Esophagus muscularis mucosa (tissue), 4 donors: Measurements from ENCODE around the gene RPS6KA5. TPM values are rescaled to one million over a fixed set of nuclear protein-coding genes. Genes with fewer than 3 reads are reported as not detected.

Experiments
- DNase-seq: peaks from one replicate; pipeline ENCODE4 v3.0.0-alpha.2; 2017; ENCODE audit errors: extremely low spot score
- H3K27ac ChIP-seq, 4 donors: fragments of 200-600 bp; sonication (generic); replicated peaks in 1 of 4; 1 replicate in 3 of 4; 2 replicates in 1 of 4; pipeline ENCODE4 v1.5.1; 2016 to 2019; ENCODE audit warnings: mild to moderate bottlenecking in 1 of 4
- H3K27me3 ChIP-seq, 4 donors: fragments of 200-600 bp; sonication (generic); one replicate each; pipeline versions ENCODE4 v1.5.1 to v1.6.0; 2016 to 2019
- H3K36me3 ChIP-seq, 4 donors: fragments of 200-600 bp; sonication (generic); one replicate each; pipeline ENCODE4 v1.5.1; 2016 to 2019
- H3K4me1 ChIP-seq, 4 donors: fragments of 200-600 bp; sonication (generic); one replicate each; pipeline ENCODE4 v1.5.1; 2016 to 2019
- H3K4me3 ChIP-seq, 4 donors: fragments of 200-600 bp; sonication (generic); 1 replicate in 2 of 4; 2 replicates in 2 of 4; pipeline ENCODE4 v1.5.1; 2016 to 2019; ENCODE audit warnings: mild to moderate bottlenecking in 4 of 4, moderate library complexity in 1 of 4
- H3K9me3 ChIP-seq, 4 donors: fragments of 200-600 bp; sonication (generic); 1 replicate in 3 of 4; 2 replicates in 1 of 4; pipeline ENCODE4 v1.5.1; 2016 to 2019
- CTCF ChIP-seq, 3 experiments: fragments of 200-600 bp in 2 of 3; fragments of 450-650 bp in 1 of 3; sonication (generic) in 2 of 3; IDR thresholded peaks; one replicate each; pipeline ENCODE4 v1.5.1; 2017 to 2019; ENCODE audit warnings: antibody characterized with exemption in 3 of 3, mild to moderate bottlenecking in 2 of 3, moderate library complexity in 1 of 3
- EP300 ChIP-seq: sonication (generic); formaldehyde crosslinking; IDR thresholded peaks from one replicate; pipeline ENCODE4 v1.6.1; 2017; ENCODE audit warnings: antibody characterized with exemption
- POLR2A ChIP-seq: fragments of 450-650 bp; IDR thresholded peaks from one replicate; pipeline ENCODE4 v1.6.1; 2017; ENCODE audit warnings: antibody characterized with exemption, moderate library complexity, mild to moderate bottlenecking, low read depth
- POLR2AphosphoS5 ChIP-seq, 2 donors: sonication (generic); formaldehyde crosslinking; IDR thresholded peaks; one replicate each; pipeline ENCODE4 v1.6.1; 2017; ENCODE audit warnings: antibody characterized with exemption in 2 of 2
- WGBS: methylation state at CpG from one replicate; pipeline ENCODE4 v1.1.5; 2018; 5-methylcytosine and 5-hydroxymethylcytosine counted together
- intact Hi-C: fragments of 100-400 bp; cut with DNase I; formaldehyde crosslinking; loops from one replicate; pipeline ENCODE4 v1.15.1; 2023
- total RNA-seq, 4 donors: library from RNA; depleted of rRNA; stranded (reverse); fragments of >200 nt; gene quantifications; one replicate each; pipeline versions ENCODE4 v1.1.0 to v1.2.1, GENCODE V29; 2016

RPS6KA5 gene
- total RNA-seq, 4 donors from 2014 or later, result 30.8 to 40.6 (median 35.0) TPM

- Histone ChIP-seq H3K4me3 (no peak overlapping the region), H3K36me3 (peaks cover 0 to 5% (median 0%) of the 10 kb centered on the region in 4 donors), H3K27me3 (no peaks in the 10 kb centered on the region), H3K4me1 (peaks cover 0 to 41% (median 27%) of the 10 kb centered on the region in 4 donors), H3K27ac (peak overlapping the region in 3 of 4 donors; percentile 70 to 86 (median 82)), H3K9me3 (no peaks in the 10 kb centered on the region)
- TF ChIP-seq EP300 (no peak), CTCF (IDR thresholded peaks at IDR 0.05) (no peak), POLR2A (no peak), POLR2AphosphoS5 (IDR thresholded peaks at IDR 0.05) (no peak)
- WGBS, result 0% methylated on average over 1 of the region's 1 CpG
- DNase-seq, result no peak
- intact Hi-C loops, result no loop called here
Measured at GRCh38 chr14:90996967-90997366, 63.5 kb downstream of the RPS6KA5 start.

GRCh38 chr14:90995785-90996184 is 64.7 kb downstream of the RPS6KA5 start:
- Histone ChIP-seq H3K4me3 (no peak overlapping the region), H3K27me3 (no peaks in the 10 kb centered on the region), H3K36me3 (peaks cover 0 to 5% (median 0%) of the 10 kb centered on the region in 4 donors), H3K27ac (peak overlapping the region in 3 of 4 donors; percentile 5 to 52 (median 47)), H3K9me3 (no peaks in the 10 kb centered on the region), H3K4me1 (peaks cover 0 to 37% (median 26%) of the 10 kb centered on the region in 4 donors)
- no peak for DNase-seq
- intact Hi-C loops, result no loop called here
- WGBS, result 98% methylated on average over 4 of the region's 4 CpGs
- TF ChIP-seq CTCF (IDR thresholded peaks at IDR 0.05) (no peak), POLR2AphosphoS5 (IDR thresholded peaks at IDR 0.05) (no peak), POLR2A (no peak), EP300 (no peak)

GRCh38 chr14:90993792-90994191 is 66.6 kb downstream of the RPS6KA5 start:
- intact Hi-C loops, result no loop called here
- 90% methylated on average over 3 of the region's 3 CpGs for WGBS
- peaks cover 0 to 5% (median 0%) of the 10 kb centered on the region in 4 donors for H3K36me3 ChIP-seq
- no peak for TF ChIP-seq CTCF (IDR thresholded peaks at IDR 0.05)
- no peaks in the 10 kb centered on the region for H3K27me3 ChIP-seq
- no peak overlapping the region for H3K4me3 ChIP-seq
- H3K4me1 ChIP-seq, result peaks cover 0 to 17% (median 8%) of the 10 kb centered on the region in 4 donors
- DNase-seq, result no peak
- H3K9me3 ChIP-seq, result no peaks in the 10 kb centered on the region
- peak overlapping the region in 1 of 4 donors; percentile 8 for H3K27ac ChIP-seq

- TF ChIP-seq POLR2AphosphoS5 (IDR thresholded peaks at IDR 0.05), result no peak
- no peak for TF ChIP-seq CTCF (IDR thresholded peaks at IDR 0.05)
- TF ChIP-seq POLR2A, result no peak
- no peak for TF ChIP-seq EP300
- Histone ChIP-seq H3K27me3 (no peaks in the 10 kb centered on the region), H3K4me1 (peaks cover 0 to 10% (median 3%) of the 10 kb centered on the region in 4 donors), H3K27ac (peak overlapping the region in 1 of 4 donors; percentile 21), H3K4me3 (no peak overlapping the region), H3K36me3 (no peaks in the 10 kb centered on the region), H3K9me3 (no peaks in the 10 kb centered on the region)
- intact Hi-C loops, result no loop called here
- DNase-seq, result no peak
Measured at GRCh38 chr14:90991690-90992443, 68.6 kb downstream of the RPS6KA5 start.
